ENCODE data around the gene CDH9. TPM values are rescaled to one million over a fixed set of nuclear protein-coding genes. Genes with fewer than 3 reads are reported as not detected.

CDH9 gene
- total RNA-seq, 1 experiment from 2014 or later, result not detected

DNA sequence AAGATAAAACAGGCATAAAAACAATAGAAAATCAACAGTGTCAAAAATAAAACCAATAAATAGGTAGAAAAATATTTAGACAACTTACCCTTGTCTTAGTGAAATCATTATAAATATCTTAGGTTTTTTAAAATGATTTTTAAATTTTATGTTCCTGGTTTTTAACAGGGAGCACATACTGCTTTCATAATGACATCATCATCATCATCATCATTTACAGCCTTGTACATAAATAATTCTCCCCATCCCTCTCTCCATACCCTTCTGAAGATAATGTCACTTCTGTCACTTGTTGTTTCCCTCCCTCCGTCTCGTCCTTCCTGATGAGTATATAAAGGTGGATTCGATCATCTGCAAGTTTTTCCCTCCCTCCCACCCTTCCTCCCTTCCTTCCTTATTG is 56.6 kb downstream of the CDH9 start:
- no peaks in the 10 kb centered on the region for H3K27me3 Mint-ChIP-seq (ENCODE audit: insufficient read depth, unreplicated experiment)
- POLR2A ChIA-PET, result no interaction called here
- no peaks in the 10 kb centered on the region for H3K4me1 Mint-ChIP-seq (ENCODE audit: insufficient read depth, unreplicated experiment)
- H3K9me3 Mint-ChIP-seq (ENCODE audit: unreplicated experiment), result no peaks in the 10 kb centered on the region
- intact Hi-C loops (cut with micrococcal nuclease), result no loop called here
- no peak overlapping the region for H3K27ac Mint-ChIP-seq (ENCODE audit: low read depth, unreplicated experiment)
- no TSS peak for BruUV-seq (replicated peaks)
- DNase-seq (ENCODE audit: unreplicated experiment), result no peak
- H3K36me3 Mint-ChIP-seq (ENCODE audit: insufficient read depth, unreplicated experiment), result no peaks in the 10 kb centered on the region
- CTCF ChIA-PET, result no interaction called here
- no peak overlapping the region for H3K4me3 Mint-ChIP-seq (ENCODE audit: unreplicated experiment)
- TF ChIP-seq, protein P1, sequence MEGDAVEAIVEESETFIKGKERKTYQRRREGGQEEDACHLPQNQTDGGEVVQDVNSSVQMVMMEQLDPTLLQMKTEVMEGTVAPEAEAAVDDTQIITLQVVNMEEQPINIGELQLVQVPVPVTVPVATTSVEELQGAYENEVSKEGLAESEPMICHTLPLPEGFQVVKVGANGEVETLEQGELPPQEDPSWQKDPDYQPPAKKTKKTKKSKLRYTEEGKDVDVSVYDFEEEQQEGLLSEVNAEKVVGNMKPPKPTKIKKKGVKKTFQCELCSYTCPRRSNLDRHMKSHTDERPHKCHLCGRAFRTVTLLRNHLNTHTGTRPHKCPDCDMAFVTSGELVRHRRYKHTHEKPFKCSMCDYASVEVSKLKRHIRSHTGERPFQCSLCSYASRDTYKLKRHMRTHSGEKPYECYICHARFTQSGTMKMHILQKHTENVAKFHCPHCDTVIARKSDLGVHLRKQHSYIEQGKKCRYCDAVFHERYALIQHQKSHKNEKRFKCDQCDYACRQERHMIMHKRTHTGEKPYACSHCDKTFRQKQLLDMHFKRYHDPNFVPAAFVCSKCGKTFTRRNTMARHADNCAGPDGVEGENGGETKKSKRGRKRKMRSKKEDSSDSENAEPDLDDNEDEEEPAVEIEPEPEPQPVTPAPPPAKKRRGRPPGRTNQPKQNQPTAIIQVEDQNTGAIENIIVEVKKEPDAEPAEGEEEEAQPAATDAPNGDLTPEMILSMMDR (IDR thresholded peaks at IDR 0.05; ENCODE audit: unreplicated experiment), result no peak

GRCh38 chr5:26959290-26959689 is 79.1 kb downstream of the CDH9 start:
- Mint-ChIP-seq H3K4me1 (ENCODE audit: insufficient read depth, unreplicated experiment) (no peaks in the 10 kb centered on the region), H3K27ac (ENCODE audit: low read depth, unreplicated experiment) (no peak overlapping the region), H3K27me3 (ENCODE audit: insufficient read depth, unreplicated experiment) (no peaks in the 10 kb centered on the region), H3K4me3 (ENCODE audit: unreplicated experiment) (no peak overlapping the region), H3K36me3 (ENCODE audit: insufficient read depth, unreplicated experiment) (no peaks in the 10 kb centered on the region), H3K9me3 (ENCODE audit: unreplicated experiment) (peaks cover 15% of the 10 kb centered on the region)
- no TSS peak for BruUV-seq (replicated peaks)
- DNase-seq (ENCODE audit: unreplicated experiment), result no peak
- intact Hi-C loops (cut with micrococcal nuclease), result no loop called here
- TF ChIP-seq, protein P1 (IDR thresholded peaks at IDR 0.05; ENCODE audit: unreplicated experiment), result no peak
- ChIA-PET POLR2A (no interaction called here), CTCF (no interaction called here)

DNA sequence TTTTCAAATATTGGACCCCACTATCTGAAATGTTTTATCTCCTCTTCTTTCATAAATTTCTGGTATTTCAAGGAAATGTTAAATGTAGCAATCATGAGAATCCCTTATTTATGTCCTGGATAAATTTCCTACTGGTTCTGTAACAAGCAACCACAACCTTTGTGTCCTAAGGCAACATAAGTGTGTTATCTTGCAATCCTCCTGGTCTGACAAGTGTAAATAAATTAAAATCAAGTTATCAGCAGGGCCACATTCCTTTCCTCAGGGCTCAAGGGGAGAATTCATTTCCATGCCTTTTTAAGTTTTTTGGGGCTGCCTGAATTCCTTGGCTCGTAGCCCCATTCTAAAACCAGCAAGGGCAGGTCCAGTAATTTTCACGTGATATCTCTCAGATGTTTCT is 83.2 kb downstream of the CDH9 start:
- TF ChIP-seq, protein P1 (IDR thresholded peaks at IDR 0.05; ENCODE audit: unreplicated experiment), result no peak
- Mint-ChIP-seq H3K4me1 (ENCODE audit: insufficient read depth, unreplicated experiment) (no peaks in the 10 kb centered on the region), H3K4me3 (ENCODE audit: unreplicated experiment) (no peak overlapping the region), H3K27me3 (ENCODE audit: insufficient read depth, unreplicated experiment) (no peaks in the 10 kb centered on the region), H3K36me3 (ENCODE audit: insufficient read depth, unreplicated experiment) (no peaks in the 10 kb centered on the region), H3K9me3 (ENCODE audit: unreplicated experiment) (peaks cover 8% of the 10 kb centered on the region), H3K27ac (ENCODE audit: low read depth, unreplicated experiment) (no peak overlapping the region)
- POLR2A ChIA-PET, result no interaction called here
- intact Hi-C loops (cut with micrococcal nuclease), result no loop called here
- BruUV-seq (replicated peaks), result no TSS peak
- CTCF ChIA-PET, result no interaction called here
- no peak for DNase-seq (ENCODE audit: unreplicated experiment)

- no TSS peak for BruUV-seq (replicated peaks)
- no peaks in the 10 kb centered on the region for H3K36me3 Mint-ChIP-seq (ENCODE audit: insufficient read depth, unreplicated experiment)
- no peaks in the 10 kb centered on the region for H3K9me3 Mint-ChIP-seq (ENCODE audit: unreplicated experiment)
- intact Hi-C loops (cut with micrococcal nuclease), result no loop called here
- H3K27ac Mint-ChIP-seq (ENCODE audit: low read depth, unreplicated experiment), result no peak overlapping the region
- CTCF ChIA-PET, result no interaction called here
- POLR2A ChIA-PET, result no interaction called here
- H3K4me3 Mint-ChIP-seq (ENCODE audit: unreplicated experiment), result no peak overlapping the region
- no peaks in the 10 kb centered on the region for H3K27me3 Mint-ChIP-seq (ENCODE audit: insufficient read depth, unreplicated experiment)
- no peak for DNase-seq (ENCODE audit: unreplicated experiment)
- no peaks in the 10 kb centered on the region for H3K4me1 Mint-ChIP-seq (ENCODE audit: insufficient read depth, unreplicated experiment)
- TF ChIP-seq, protein P1 (IDR thresholded peaks at IDR 0.05; ENCODE audit: unreplicated experiment), result no peak
Observed at GRCh38 chr5:26948921-26949320, 89.5 kb downstream of the CDH9 start.
